CD14-positive monocyte (primary cell): ENCODE data around the gene MCOLN2. TPM values are rescaled to one million over a fixed set of nuclear protein-coding genes. Genes with fewer than 3 reads are reported as not detected.

Experiments
- DNase-seq, 3 donors: peaks; one replicate each; pipeline ENCODE4 v3.0.0-alpha.2; 2011 to 2022
- H2AFZ ChIP-seq: 2 replicates; pipeline ENCODE4 v1.6.0; 2012; ENCODE audit warnings: mild to moderate bottlenecking, low read depth, low read length, inconsistent platforms; ENCODE audit not compliant: insufficient read depth, poor library complexity, severe bottlenecking
- H3K27ac ChIP-seq, 2 donors: 1 replicate in 1 of 2; 2 replicates in 1 of 2; pipeline ENCODE4 v1.5.1; 2012 to 2013; ENCODE audit warnings: low read length in 2 of 2, control low read depth in 1 of 2, inconsistent platforms in 1 of 2, low read depth in 1 of 2, mild to moderate bottlenecking in 1 of 2
- H3K27me3 ChIP-seq, 2 donors: one replicate each; pipeline versions ENCODE4 v1.6.0 to v1.6.1; 2011 to 2013; ENCODE audit warnings: low read length in 2 of 2; ENCODE audit not compliant: control insufficient read depth in 2 of 2, insufficient read depth in 2 of 2
- H3K36me3 ChIP-seq, 2 donors: replicated peaks in 1 of 2; 1 replicate in 1 of 2; 2 replicates in 1 of 2; pipeline versions ENCODE4 v1.5.1 to v1.6.1; 2012 to 2013; ENCODE audit warnings: low read length in 2 of 2, control low read depth in 1 of 2, inconsistent platforms in 1 of 2, mild to moderate bottlenecking in 1 of 2; ENCODE audit not compliant: insufficient read depth in 2 of 2, control insufficient read depth in 1 of 2
- H3K4me1 ChIP-seq, 2 donors: 1 replicate in 1 of 2; 2 replicates in 1 of 2; pipeline versions ENCODE4 v1.5.1 to v1.6.1; 2012 to 2013; ENCODE audit warnings: low read length in 2 of 2, control low read depth in 1 of 2, inconsistent platforms in 1 of 2, mild to moderate bottlenecking in 1 of 2, moderate library complexity in 1 of 2; ENCODE audit not compliant: insufficient read depth in 2 of 2, control insufficient read depth in 1 of 2
- H3K4me2 ChIP-seq: replicated peaks from 2 replicates; pipeline ENCODE3; 2012; ENCODE audit warnings: low read length, moderate library complexity, mild to moderate bottlenecking; ENCODE audit not compliant: poor library complexity, severe bottlenecking; ENCODE audit errors: extremely low read depth
- H3K4me3 ChIP-seq, 3 experiments: fragments of 200-600 bp in 1 of 3; sonication (generic) in 1 of 3; replicated peaks in 1 of 3; 1 replicate in 2 of 3; 2 replicates in 1 of 3; pipeline ENCODE4 v1.5.1; 2011 to 2013; ENCODE audit warnings: low read length in 3 of 3, mild to moderate bottlenecking in 3 of 3, control low read depth in 2 of 3, low read depth in 2 of 3, inconsistent platforms in 1 of 3, moderate library complexity in 1 of 3
- H3K79me2 ChIP-seq: 2 replicates; pipeline ENCODE4 v1.6.0; 2012; ENCODE audit warnings: mild to moderate bottlenecking, control low read depth, inconsistent platforms, low read length, moderate library complexity; ENCODE audit not compliant: insufficient read depth
- H3K9ac ChIP-seq: 2 replicates; pipeline ENCODE4 v1.6.0; 2017; ENCODE audit warnings: low read length, mild to moderate bottlenecking; ENCODE audit not compliant: insufficient read depth, poor library complexity, severe bottlenecking
- H3K9me3 ChIP-seq, 2 donors: replicated peaks in 1 of 2; 1 replicate in 1 of 2; 2 replicates in 1 of 2; pipeline versions ENCODE4 v1.5.1 to v1.6.1; 2012 to 2013; ENCODE audit warnings: low read length in 2 of 2, control low read depth in 1 of 2; ENCODE audit not compliant: control insufficient read depth in 1 of 2, insufficient read depth in 1 of 2
- H4K20me1 ChIP-seq: 2 replicates; pipeline ENCODE4 v1.6.0; 2012; ENCODE audit warnings: mild to moderate bottlenecking, low read length, control low read depth, moderate library complexity; ENCODE audit not compliant: insufficient read depth
- H3K27ac Mint-ChIP-seq, 7 donors: one replicate each; pipeline ENCODE4 v1.8.0; 2020; ENCODE audit warnings: mild to moderate bottlenecking in 7 of 7, mixed read lengths in 7 of 7, moderate library complexity in 6 of 7, inconsistent platforms in 2 of 7
- H3K27me3 Mint-ChIP-seq, 3 donors: one replicate each; pipeline ENCODE4 v1.8.0; 2021 to 2022; ENCODE audit warnings: low read depth in 3 of 3, mild to moderate bottlenecking in 3 of 3, mixed read lengths in 3 of 3, moderate library complexity in 3 of 3, inconsistent platforms in 1 of 3
- H3K36me3 Mint-ChIP-seq, 2 donors: one replicate each; pipeline ENCODE4 v1.8.0; 2020; ENCODE audit warnings: mixed read lengths in 2 of 2, inconsistent platforms in 1 of 2, mild to moderate bottlenecking in 1 of 2
- H3K4me1 Mint-ChIP-seq: one replicate; pipeline ENCODE4 v1.8.0; 2020; ENCODE audit warnings: mild to moderate bottlenecking, mixed read lengths
- H3K4me3 Mint-ChIP-seq, 2 donors: one replicate each; pipeline ENCODE4 v1.8.0; 2020; ENCODE audit warnings: mild to moderate bottlenecking in 2 of 2, mixed read lengths in 2 of 2, moderate library complexity in 1 of 2
- H3K9me3 Mint-ChIP-seq, 7 donors: one replicate each; pipeline ENCODE4 v1.8.0; 2020 to 2022; ENCODE audit warnings: mixed read lengths in 7 of 7, mild to moderate bottlenecking in 6 of 7, moderate library complexity in 6 of 7, inconsistent platforms in 2 of 7
- WGBS: methylation state at CpG from one replicate; pipeline ENCODE4 v1.1.5; 2013; ENCODE audit warnings: missing lambda C conversion rate; ENCODE audit not compliant: insufficient coverage; 5-methylcytosine and 5-hydroxymethylcytosine counted together
- intact Hi-C, 2 donors: fragments of 100-400 bp; cut with micrococcal nuclease; formaldehyde crosslinking; loops; one replicate each; pipeline versions ENCODE4 v1.15.0 to v1.15.1; 2023
- polyA plus RNA-seq, 3 donors: library from polyadenylated mRNA; depleted of rRNA in 1 of 3; unstranded in 2 of 3; stranded (reverse) in 1 of 3; fragments of 300-500 nt in 2 of 3; fragments of >200 nt in 1 of 3; fragmentation: Illumina TruSeq in 2 of 3; gene quantifications; 1 replicate in 2 of 3; 2 replicates in 1 of 3; pipeline ENCODE4 v1.2.3, GENCODE V29; 2012 to 2021
- TF ChIP-seq, protein P1 (sequence below): fragments of 200-600 bp; IDR thresholded peaks from one replicate; pipeline ENCODE4 v1.8.0; 2022; ENCODE audit warnings: antibody characterized with exemption, mild to moderate bottlenecking

MCOLN2 gene
- polyA plus RNA-seq, 3 donors, result 0.51 to 2.7 (median 1.1) TPM

DNA sequence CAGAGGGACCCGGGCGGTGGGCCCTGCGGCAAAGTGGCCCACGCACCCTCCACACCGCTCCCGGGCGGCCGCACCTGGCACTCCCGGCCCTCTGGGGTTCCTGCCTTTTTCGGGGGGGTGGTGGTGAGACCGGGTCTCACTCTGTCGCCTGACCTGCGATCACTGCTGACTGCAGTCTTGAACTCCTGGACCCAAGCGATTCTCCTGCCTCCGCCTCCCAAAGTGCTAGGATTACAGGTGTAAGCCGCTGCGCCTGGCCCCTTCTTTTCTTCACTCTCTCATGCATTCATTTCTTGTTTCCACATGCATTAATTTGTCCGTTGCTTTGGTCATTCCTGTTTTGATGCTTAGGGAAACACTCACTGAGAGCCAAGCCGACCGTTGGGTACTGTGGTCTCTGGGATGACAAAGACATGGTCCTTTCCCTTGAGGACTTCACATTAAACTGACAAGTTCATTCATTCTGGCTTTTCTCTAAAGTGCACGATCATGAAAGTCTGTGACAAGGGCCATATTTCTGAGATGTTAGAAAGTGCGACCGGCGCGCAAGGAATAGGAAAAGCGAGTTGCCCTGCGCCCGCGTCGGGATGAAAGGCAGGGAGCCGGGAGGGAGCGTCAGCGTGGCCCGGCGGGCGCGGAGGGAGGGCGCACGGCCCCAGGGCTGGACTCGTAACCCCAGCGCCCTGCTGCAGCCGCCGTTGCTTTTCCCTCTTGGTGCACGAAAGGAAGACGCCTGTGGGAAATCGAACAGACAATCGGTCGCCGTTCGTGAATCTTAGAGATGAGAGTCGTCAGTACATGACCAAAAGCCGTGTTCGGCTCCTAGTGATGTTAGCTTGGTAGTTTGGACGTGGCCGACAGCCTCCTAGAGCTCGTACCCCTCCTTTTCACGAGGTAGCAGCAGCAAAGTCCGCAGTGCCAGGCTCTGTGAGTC, 1.0 kb upstream of the MCOLN2 start:
- peaks cover 21 to 31% of the 10 kb centered on the region in 2 donors for H3K27me3 ChIP-seq
- Mint-ChIP-seq H3K36me3 (peaks cover 4% of the 10 kb centered on the region in 2 donors), H3K4me3 (peak overlapping the region; percentile 83 to 98), H3K27ac (no peak overlapping the region), H3K4me1 (peaks cover 38% of the 10 kb centered on the region), H3K27me3 (peaks cover 30 to 49% (median 44%) of the 10 kb centered on the region in 3 donors), H3K9me3 (peaks cover 0 to 8% (median 0%) of the 10 kb centered on the region in 7 donors)
- H3K4me3 ChIP-seq, result peak overlapping the region; percentile 32 to 87 (median 35)
- TF ChIP-seq, protein P1, sequence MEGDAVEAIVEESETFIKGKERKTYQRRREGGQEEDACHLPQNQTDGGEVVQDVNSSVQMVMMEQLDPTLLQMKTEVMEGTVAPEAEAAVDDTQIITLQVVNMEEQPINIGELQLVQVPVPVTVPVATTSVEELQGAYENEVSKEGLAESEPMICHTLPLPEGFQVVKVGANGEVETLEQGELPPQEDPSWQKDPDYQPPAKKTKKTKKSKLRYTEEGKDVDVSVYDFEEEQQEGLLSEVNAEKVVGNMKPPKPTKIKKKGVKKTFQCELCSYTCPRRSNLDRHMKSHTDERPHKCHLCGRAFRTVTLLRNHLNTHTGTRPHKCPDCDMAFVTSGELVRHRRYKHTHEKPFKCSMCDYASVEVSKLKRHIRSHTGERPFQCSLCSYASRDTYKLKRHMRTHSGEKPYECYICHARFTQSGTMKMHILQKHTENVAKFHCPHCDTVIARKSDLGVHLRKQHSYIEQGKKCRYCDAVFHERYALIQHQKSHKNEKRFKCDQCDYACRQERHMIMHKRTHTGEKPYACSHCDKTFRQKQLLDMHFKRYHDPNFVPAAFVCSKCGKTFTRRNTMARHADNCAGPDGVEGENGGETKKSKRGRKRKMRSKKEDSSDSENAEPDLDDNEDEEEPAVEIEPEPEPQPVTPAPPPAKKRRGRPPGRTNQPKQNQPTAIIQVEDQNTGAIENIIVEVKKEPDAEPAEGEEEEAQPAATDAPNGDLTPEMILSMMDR, result no peak
- H4K20me1 ChIP-seq, result no peaks in the 10 kb centered on the region
- H3K9me3 ChIP-seq, result no peaks in the 10 kb centered on the region
- H3K36me3 ChIP-seq, result no peaks in the 10 kb centered on the region
- no peaks in the 10 kb centered on the region for H3K79me2 ChIP-seq
- peak overlapping the region; percentile 89 for H2AFZ ChIP-seq
- H3K27ac ChIP-seq, result no peak overlapping the region
- DNase-seq, result peak in 1 of 3 donors; percentile 25
- WGBS, result under 1% methylated on average over 47 of the region's 58 CpGs
- H3K4me1 ChIP-seq, result peaks cover 40 to 44% of the 10 kb centered on the region in 2 donors
- intact Hi-C loops, result no loop called here
- peak overlapping the region; percentile 91 for H3K4me2 ChIP-seq
- H3K9ac ChIP-seq, result peak overlapping the region; percentile 25

DNA sequence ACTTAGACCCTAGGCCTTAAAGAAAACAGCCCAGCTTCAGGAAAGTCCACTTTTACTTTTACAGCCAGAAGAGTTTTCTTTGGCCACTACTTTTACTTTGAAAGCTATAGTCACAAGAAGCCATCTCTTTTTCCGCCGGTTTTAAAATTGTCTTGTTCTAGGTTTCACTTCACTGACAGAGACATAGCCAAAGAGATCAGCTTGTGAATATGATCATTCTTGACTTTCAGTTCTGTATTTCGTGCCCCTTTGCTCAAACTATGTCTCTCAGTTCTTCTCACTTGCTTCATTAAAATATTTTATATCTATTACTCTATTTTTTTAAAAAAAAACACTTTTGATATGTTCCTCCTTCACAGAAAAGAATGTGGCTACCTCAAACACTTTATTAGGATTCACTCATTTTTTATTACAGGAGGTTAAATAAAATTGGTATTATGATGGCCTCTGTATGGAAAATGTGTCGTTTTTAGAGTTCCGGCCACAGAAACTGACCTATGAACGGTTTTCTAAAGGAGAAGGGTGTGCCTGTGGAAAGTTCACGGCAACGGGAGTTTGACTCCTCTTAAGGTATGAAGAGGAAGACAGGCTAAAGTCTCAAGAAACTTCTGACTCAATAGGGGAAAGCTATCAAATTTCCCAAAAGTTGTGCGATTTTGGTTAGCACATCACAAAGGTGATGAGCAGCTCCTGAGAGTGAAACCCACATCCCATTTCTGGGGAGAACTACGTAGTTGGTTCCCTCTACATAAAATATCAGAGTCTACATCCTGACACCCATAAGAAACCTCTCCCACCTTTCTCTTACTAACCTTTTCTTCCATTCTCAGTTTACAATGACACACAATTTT, 1.2 kb downstream of the MCOLN2 start:
- TF ChIP-seq, protein P1, result no peak
- peak overlapping the region; percentile 83 to 87 for H3K4me3 Mint-ChIP-seq
- intact Hi-C loops, result no loop called here
- peaks cover 30 to 38% (median 37%) of the 10 kb centered on the region in 3 donors for H3K27me3 Mint-ChIP-seq
- peaks cover 45% of the 10 kb centered on the region for H3K4me1 Mint-ChIP-seq
- Histone ChIP-seq H3K79me2 (no peaks in the 10 kb centered on the region), H3K27me3 (peaks cover 21 to 28% of the 10 kb centered on the region in 2 donors), H3K4me3 (peak overlapping the region in 1 of 3 experiments; percentile 52), H3K36me3 (no peaks in the 10 kb centered on the region), H3K4me1 (peaks cover 47 to 57% of the 10 kb centered on the region in 2 donors), H3K4me2 (peak overlapping the region; percentile 59), H3K27ac (no peak overlapping the region), H3K9me3 (no peaks in the 10 kb centered on the region), H2AFZ (peak overlapping the region; percentile 27), H3K9ac (no peak overlapping the region), H4K20me1 (no peaks in the 10 kb centered on the region)
- peaks cover 0 to 8% (median 0%) of the 10 kb centered on the region in 7 donors for H3K9me3 Mint-ChIP-seq
- WGBS, result 0% methylated on average over 1 of the region's 10 CpGs
- peak overlapping the region in 2 of 7 donors; percentile 27 to 53 for H3K27ac Mint-ChIP-seq
- H3K36me3 Mint-ChIP-seq, result peaks cover 4% of the 10 kb centered on the region in 2 donors
- DNase-seq, result peak in 1 of 3 donors; percentile 64
